Endothelial cell of umbilical vein (primary cell): ENCODE data around the gene FA2H.

Source experiments
- CTCF ChIP-seq, 2 donors: IDR thresholded peaks; 1 replicate in 1 of 2; 2 replicates in 1 of 2; pipeline ENCODE4 v1.5.1; 2011; ENCODE audit warnings: low read length in 2 of 2, mild to moderate bottlenecking in 2 of 2, moderate library complexity in 2 of 2, control low read depth in 1 of 2, inconsistent platforms in 1 of 2, low read depth in 1 of 2; ENCODE audit not compliant: insufficient read depth in 1 of 2; ENCODE audit errors: extremely low read depth in 1 of 2
- EZH2 ChIP-seq: IDR thresholded peaks from 2 replicates; pipeline ENCODE4 v1.6.1; 2012; ENCODE audit warnings: borderline replicate concordance, low read depth, mild to moderate bottlenecking, moderate library complexity, low read length, inconsistent platforms; ENCODE audit not compliant: severe bottlenecking
- FOS ChIP-seq: IDR thresholded peaks from 2 replicates; pipeline ENCODE4 v1.6.1; 2011; ENCODE audit warnings: mild to moderate bottlenecking, low read length, moderate library complexity, borderline replicate concordance; ENCODE audit not compliant: insufficient read depth
- MAX ChIP-seq: IDR thresholded peaks from 2 replicates; pipeline ENCODE4 v1.6.1; 2011; ENCODE audit not compliant: insufficient read depth, insufficient read length
- POLR2A ChIP-seq: IDR thresholded peaks from 2 replicates; pipeline ENCODE4 v1.6.1; 2012; ENCODE audit warnings: low read depth, mild to moderate bottlenecking, control low read depth, low read length
- POLR2AphosphoS5 ChIP-seq: IDR thresholded peaks from 2 replicates; pipeline ENCODE4 v1.6.1; 2012; ENCODE audit warnings: low read depth, mild to moderate bottlenecking, control low read depth, low read length, moderate library complexity; ENCODE audit not compliant: insufficient read depth

- TF ChIP-seq CTCF (IDR thresholded peaks at IDR 0.05; ENCODE audit: extremely low read depth in 1 of 2, insufficient read depth in 1 of 2, low read depth in 1 of 2, low read length in 2 of 2) (no peak), POLR2AphosphoS5 (no peak), POLR2A (no peak), FOS (no peak), EZH2 (no peak), MAX (no peak)
Measured at GRCh38 chr16:74768239-74768638, 6.4 kb downstream of the FA2H start.
